GM12878 (cell line): ENCODE results near the gene PERM1. TPM values are rescaled to one million over a fixed set of nuclear protein-coding genes. Genes with fewer than 3 reads are reported as not detected.
A peak's percentile ranks its signal among the peaks of the same experiment; 100 is the strongest.

Source experiments
- ATAC-seq: fragments of 200-7000 bp; cut with Tn5 transposase; 3 replicates; pipeline ENCODE4 v1.9.1; 2020; ENCODE audit warnings: mild to moderate bottlenecking, moderate library complexity
- BruUV-seq: library from RNA; stranded (reverse); fragments of 400-500 nt; replicated peaks from 2 replicates; lab custom pipeline; 2021; lab: Mats Ljungman, UMichigan
- CTCF ChIA-PET: fragments of 300-600 bp; sonication (Branson Sonifier 250); formaldehyde crosslinking; extraction: SDS; loops from one replicate; lab custom pipeline; 2021; ENCODE audit warnings: inconsistent platforms; lab: Yijun Ruan, JAX
- POLR2A ChIA-PET: fragments of 350-600 bp; formaldehyde crosslinking; extraction: SDS; loops from one replicate; lab custom pipeline; 2021; ENCODE audit warnings: inconsistent platforms; lab: Charles Lee
- RAD21 ChIA-PET: fragments of 300-600 bp; sonication (Branson Sonifier 250); formaldehyde crosslinking; loops from one replicate; lab custom pipeline; 2023; ENCODE audit warnings: antibody characterized with exemption; ENCODE audit not compliant: unreplicated experiment; lab: Charles Lee
- SMC1A ChIA-PET: fragments of 300-600 bp; sonication (Branson Sonifier 250); formaldehyde crosslinking; loops from one replicate; lab custom pipeline; 2023; ENCODE audit not compliant: unreplicated experiment, uncharacterized antibody; lab: Charles Lee
- DNase-seq: peaks from one replicate; pipeline ENCODE4 v3.0.0-alpha.2; 2011; ENCODE audit warnings: low read depth, low spot score
- FAIRE-seq: peaks from 3 replicates; lab custom pipeline; 2011; peaks lifted over from hg19 to GRCh38; lab: Jason Lieb, UNC
- H2AFZ ChIP-seq: 2 replicates; pipeline ENCODE4 v1.6.0; 2011; ENCODE audit warnings: low read depth, low read length, control low read depth; ENCODE audit not compliant: control insufficient read depth
- H3K27ac ChIP-seq: 2 replicates; pipeline ENCODE4 v1.5.1; 2011; ENCODE audit warnings: control low read depth; ENCODE audit not compliant: control insufficient read depth, insufficient read depth
- H3K27me3 ChIP-seq, 2 experiments: replicated peaks in 1 of 2; 2 replicates each; pipeline versions ENCODE4 v1.6.0 to v1.6.1; 2011; ENCODE audit warnings: low read length in 1 of 2; ENCODE audit not compliant: control insufficient read depth in 2 of 2, insufficient read depth in 2 of 2
- H3K36me3 ChIP-seq, 2 experiments: 2 replicates each; pipeline ENCODE4 v1.5.1; 2011; ENCODE audit warnings: low read length in 1 of 2; ENCODE audit not compliant: control insufficient read depth in 2 of 2, insufficient read depth in 2 of 2
- H3K4me1 ChIP-seq: 2 replicates; pipeline ENCODE4 v1.6.1; 2011; ENCODE audit warnings: mild to moderate bottlenecking, low read length, moderate library complexity, mixed read lengths; ENCODE audit not compliant: control insufficient read depth, insufficient read depth
- H3K4me2 ChIP-seq: 2 replicates; pipeline ENCODE4 v1.6.0; 2011; ENCODE audit warnings: control low read depth; ENCODE audit not compliant: control insufficient read depth, insufficient read depth
- H3K4me3 ChIP-seq: fragments of 200-600 bp; sonication (generic); 2 replicates; pipeline ENCODE4 v1.5.1; 2016
- H3K79me2 ChIP-seq: 2 replicates; pipeline ENCODE4 v1.6.0; 2011; ENCODE audit warnings: low read length; ENCODE audit not compliant: control insufficient read depth, insufficient read depth
- H3K9ac ChIP-seq: 2 replicates; pipeline ENCODE4 v1.8.0; 2011; ENCODE audit warnings: low read length, control low read depth, mixed read lengths; ENCODE audit not compliant: control insufficient read depth, insufficient read depth
- H3K9me3 ChIP-seq: replicated peaks from 3 replicates; pipeline ENCODE4 v1.5.1; 2011; ENCODE audit warnings: mild to moderate bottlenecking, low read length; ENCODE audit not compliant: control insufficient read depth, insufficient read depth
- H4K20me1 ChIP-seq: 2 replicates; pipeline ENCODE4 v1.6.0; 2011; ENCODE audit not compliant: control insufficient read depth, insufficient read depth
- BACH1 ChIP-seq: fragments of 450-650 bp; IDR thresholded peaks from 2 replicates; pipeline ENCODE4 v1.6.1; 2017; ENCODE audit warnings: mild to moderate bottlenecking, borderline replicate concordance
- BHLHE40 ChIP-seq, 2 experiments: fragments of 450-650 bp in 1 of 2; IDR thresholded peaks; 2 replicates each; pipeline ENCODE4 v1.6.1; 2011 to 2017; ENCODE audit warnings: low read depth in 2 of 2, borderline replicate concordance in 1 of 2, improper control_type of control experiment in 1 of 2, low read length in 1 of 2, mild to moderate bottlenecking in 1 of 2
- BMI1 ChIP-seq: fragments of 450-650 bp; IDR thresholded peaks from 2 replicates; pipeline ENCODE4 v1.6.1; 2016; ENCODE audit warnings: mild to moderate bottlenecking, moderate library complexity, borderline replicate concordance
- DPF2 ChIP-seq: fragments of 450-650 bp; IDR thresholded peaks from 2 replicates; pipeline ENCODE4 v1.6.1; 2017; ENCODE audit warnings: mild to moderate bottlenecking
- GATAD2B ChIP-seq: fragments of 450-650 bp; conservative IDR thresholded peaks from 2 replicates; pipeline ENCODE4 v1.6.1; 2017; ENCODE audit warnings: low read depth, mild to moderate bottlenecking, moderate library complexity
- IKZF1 ChIP-seq: fragments of 450-650 bp; conservative IDR thresholded peaks from 2 replicates; pipeline ENCODE4 v1.6.1; 2017; ENCODE audit warnings: antibody characterized with exemption, mild to moderate bottlenecking
- LARP7 ChIP-seq: fragments of 450-650 bp; IDR thresholded peaks from 2 replicates; pipeline ENCODE4 v1.6.1; 2017; ENCODE audit warnings: mild to moderate bottlenecking
- NR2F1 ChIP-seq: fragments of 450-650 bp; conservative IDR thresholded peaks from 2 replicates; pipeline ENCODE4 v1.6.1; 2017; ENCODE audit warnings: mild to moderate bottlenecking
- RELA ChIP-seq: fragments of 450-650 bp; IDR thresholded peaks from 2 replicates; pipeline ENCODE4 v1.8.0; 2014; ENCODE audit warnings: borderline replicate concordance; ENCODE audit not compliant: partially characterized antibody
- SUZ12 ChIP-seq: fragments of 200-600 bp; sonication (generic); IDR thresholded peaks from one replicate; pipeline ENCODE4 v1.6.1; 2018; ENCODE audit warnings: antibody characterized with exemption, mild to moderate bottlenecking; ENCODE audit not compliant: unreplicated experiment
- TCF12 ChIP-seq: IDR thresholded peaks from 2 replicates; pipeline ENCODE4 v1.6.1; 2011; ENCODE audit warnings: low read depth, mild to moderate bottlenecking, low read length
- TCF3 ChIP-seq: IDR thresholded peaks from 2 replicates; pipeline ENCODE4 v1.6.1; 2012; ENCODE audit warnings: low read depth, mild to moderate bottlenecking, low read length, borderline replicate concordance; ENCODE audit not compliant: insufficient read depth
- ZNF217 ChIP-seq: fragments of 450-650 bp; IDR thresholded peaks from 2 replicates; pipeline ENCODE4 v1.6.1; 2017; ENCODE audit warnings: antibody characterized with exemption, mild to moderate bottlenecking
- ZSCAN29 ChIP-seq: fragments of 450-650 bp; IDR thresholded peaks from 2 replicates; pipeline ENCODE4 v1.6.1; 2017; ENCODE audit warnings: mild to moderate bottlenecking, moderate library complexity
- WGBS: methylation state at CpG from one replicate; pipeline ENCODE4 v1.1.6; 2016; ENCODE audit warnings: low lambda C conversion rate; ENCODE audit not compliant: insufficient replicate concordance, insufficient coverage; ENCODE audit errors: missing lambda C conversion rate; 5-methylcytosine and 5-hydroxymethylcytosine counted together
- in situ Hi-C: fragments of 300-500 bp; cut with MboI; formaldehyde crosslinking; loops from 9 replicates; pipeline ENCODE4 v1.14.3; 2018; ENCODE audit warnings: mixed read lengths
- intact Hi-C: fragments of 100-400 bp; cut with micrococcal nuclease; formaldehyde crosslinking; loops from one replicate; pipeline ENCODE4 v1.14.2; 2022; ENCODE audit not compliant: unreplicated experiment
- polyA plus RNA-seq, 11 experiments: library from polyadenylated mRNA; depleted of rRNA in 4 of 11; unstranded in 6 of 11; stranded (reverse) in 5 of 11; fragments of >200 nt; fragmentation: Nextera tagmentation in 4 of 11; fragmentation: Illumina TruSeq in 1 of 11; extraction: Ambion mirVana in 4 of 11; extraction: Trizol in 1 of 11; gene quantifications; 1 replicate in 1 of 11; 2 replicates in 10 of 11; pipeline versions ENCODE4 v1.2.1 to v1.2.3, GENCODE V29; 2011 to 2016; ENCODE audit warnings: inconsistent platforms in 2 of 11, missing spikeins in 2 of 11, low read depth in 1 of 11
- total RNA-seq, 4 experiments: library from RNA; depleted of rRNA in 3 of 4; stranded (reverse); fragments of >200 nt in 3 of 4; fragmentation: Illumina TruSeq in 1 of 4; extraction: Trizol in 1 of 4; gene quantifications; 2 replicates each; pipeline versions ENCODE4 v1.2.1 to v1.2.3, GENCODE V29; 2013 to 2021
- TF ChIP-seq, protein P1 (sequence below), 3 experiments: IDR thresholded peaks in 2 of 3; conservative IDR thresholded peaks in 1 of 3; 2 replicates each; pipeline ENCODE4 v1.5.1; 2011; ENCODE audit warnings: low read depth in 3 of 3, low read length in 3 of 3, mild to moderate bottlenecking in 3 of 3, control low read depth in 2 of 3, moderate library complexity in 2 of 3, inconsistent platforms in 1 of 3, mixed read lengths in 1 of 3; ENCODE audit not compliant: control insufficient read depth in 2 of 3, insufficient read depth in 1 of 3; ENCODE audit errors: extremely low read depth in 1 of 3
- TF ChIP-seq, protein P2 (sequence below): fragments of 450-650 bp; conservative IDR thresholded peaks from 2 replicates; pipeline ENCODE4 v1.6.1; 2017; ENCODE audit warnings: mild to moderate bottlenecking, moderate library complexity
- TF ChIP-seq, protein P3 (sequence below): IDR thresholded peaks from 2 replicates; pipeline ENCODE4 v1.6.1; 2011; ENCODE audit warnings: low read depth, mild to moderate bottlenecking, low read length, moderate library complexity, borderline replicate concordance; ENCODE audit errors: extremely low read depth

Gene PERM1
- total and polyA plus RNA-seq, 10 of the 15 experiments (the other 5 are each of a cell fraction or from before 2014, with no cell fraction given) = not detected

DNA sequence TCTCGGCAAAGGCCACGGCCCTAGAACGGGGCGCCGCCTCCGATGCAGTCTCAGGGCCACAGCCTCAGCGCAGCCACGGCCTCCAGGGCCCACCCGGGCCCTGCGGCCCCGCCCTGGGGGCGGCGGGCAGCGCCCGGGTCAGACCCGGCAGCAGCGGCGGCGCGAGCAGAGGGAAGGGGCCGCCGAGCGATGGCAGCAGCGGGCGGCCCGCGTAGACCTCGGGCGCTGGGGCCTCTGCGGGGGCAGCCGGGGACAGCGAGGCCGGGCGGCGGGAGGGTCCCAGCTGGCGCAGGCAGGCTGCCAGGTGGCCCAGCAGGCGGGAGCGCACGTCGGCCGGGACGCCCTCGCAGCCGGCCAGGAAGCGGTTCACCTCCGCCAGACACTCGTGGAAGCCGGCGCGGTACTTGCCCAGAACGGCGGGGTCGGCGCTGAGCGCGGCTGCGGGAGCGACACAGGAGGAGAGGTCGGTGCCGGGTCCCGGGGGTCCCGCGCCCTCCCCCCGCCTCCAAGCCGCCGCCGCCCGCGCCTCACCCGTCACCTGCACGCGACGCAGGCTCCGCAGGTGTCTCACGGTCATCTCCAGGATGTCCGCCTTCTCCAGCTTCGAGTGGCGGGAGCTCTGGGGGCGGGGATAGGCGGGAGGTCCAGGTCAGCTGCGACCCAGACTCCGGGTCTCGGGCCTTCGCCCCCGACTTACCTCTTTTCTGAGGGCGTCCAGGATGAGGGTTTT, 17.3 kb upstream of the PERM1 start:
- WGBS = 2% methylated on average over 69 of the region's 86 CpGs
- Histone ChIP-seq H3K4me1 (peaks cover 15% of the 10 kb centered on the region), H2AFZ (no peak overlapping the region), H3K79me2 (no peaks in the 10 kb centered on the region), H4K20me1 (no peaks in the 10 kb centered on the region), H3K4me3 (peak overlapping the region; percentile 16; the same call in 1 of the 2 replicates), H3K9me3 (no peaks in the 10 kb centered on the region), H3K27me3 (peaks cover 0 to 17% of the 10 kb centered on the region in 2 experiments; a peak in 2 of 4 replicates), H3K4me2 (peak overlapping the region; percentile 96), H3K36me3 (no peaks in the 10 kb centered on the region), H3K9ac (no peak overlapping the region; the same call in 1 of the 2 replicates), H3K27ac (no peak overlapping the region)
- in situ Hi-C loops = no loop called here
- DNase-seq (no peak), ATAC-seq (peak; percentile 11), FAIRE-seq (no peak)
- BruUV-seq = TSS peak; percentile 74
- intact Hi-C loops = no loop called here
- ChIA-PET CTCF (interaction anchor here (1.1 kb wide), 1 partner anchor 15 kb away, joined by 3 read pairs; no protein-coding TSS in a partner anchor), RAD21 (interaction anchor here (0.6 to 1.0 kb wide), 3 partner anchors 15 to 778 kb away, joined by 3 to 4 read pairs (median 3); no protein-coding TSS in a partner anchor), POLR2A (no interaction called here), SMC1A (interaction anchor here (1.3 to 1.6 kb wide), 2 partner anchors 14 to 15 kb away, joined by 3 read pairs; partner anchors contain the start of gene ISG15)
- TF ChIP-seq, protein P1, sequence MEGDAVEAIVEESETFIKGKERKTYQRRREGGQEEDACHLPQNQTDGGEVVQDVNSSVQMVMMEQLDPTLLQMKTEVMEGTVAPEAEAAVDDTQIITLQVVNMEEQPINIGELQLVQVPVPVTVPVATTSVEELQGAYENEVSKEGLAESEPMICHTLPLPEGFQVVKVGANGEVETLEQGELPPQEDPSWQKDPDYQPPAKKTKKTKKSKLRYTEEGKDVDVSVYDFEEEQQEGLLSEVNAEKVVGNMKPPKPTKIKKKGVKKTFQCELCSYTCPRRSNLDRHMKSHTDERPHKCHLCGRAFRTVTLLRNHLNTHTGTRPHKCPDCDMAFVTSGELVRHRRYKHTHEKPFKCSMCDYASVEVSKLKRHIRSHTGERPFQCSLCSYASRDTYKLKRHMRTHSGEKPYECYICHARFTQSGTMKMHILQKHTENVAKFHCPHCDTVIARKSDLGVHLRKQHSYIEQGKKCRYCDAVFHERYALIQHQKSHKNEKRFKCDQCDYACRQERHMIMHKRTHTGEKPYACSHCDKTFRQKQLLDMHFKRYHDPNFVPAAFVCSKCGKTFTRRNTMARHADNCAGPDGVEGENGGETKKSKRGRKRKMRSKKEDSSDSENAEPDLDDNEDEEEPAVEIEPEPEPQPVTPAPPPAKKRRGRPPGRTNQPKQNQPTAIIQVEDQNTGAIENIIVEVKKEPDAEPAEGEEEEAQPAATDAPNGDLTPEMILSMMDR (IDR thresholded peaks at IDR 0.05 in 2 of 3, conservative IDR thresholded peaks at IDR 0.05 in 1 of 3; ENCODE audit: control insufficient read depth in 2 of 3, extremely low read depth in 1 of 3, insufficient read depth in 1 of 3, low read depth in 3 of 3, low read length in 3 of 3) = 0 out of 6 replicates have a peak, but pooled peaks of 1 of the 3 experiments have one; percentile 5
- peak; percentile 94 for TF ChIP-seq ZSCAN29
- TF ChIP-seq IKZF1 = peak; percentile 62
- 0 out of 2 replicates have a peak, but pooled peaks have one; percentile 60 for TF ChIP-seq TCF3
- peak; percentile 59; the same call in 1 of the 2 replicates for TF ChIP-seq DPF2
- peak; percentile 78; the same call in 1 of the 2 replicates for TF ChIP-seq BACH1
- TF ChIP-seq NR2F1 = peak; percentile 50
- no peak for TF ChIP-seq RELA
- TF ChIP-seq BHLHE40 (IDR thresholded peaks at IDR 0.05; ENCODE audit: borderline replicate concordance in 1 of 2, low read depth in 2 of 2, low read length in 1 of 2) = peak in 1 of 2 experiments; percentile 67; a peak in 1 of 4 replicates
- TF ChIP-seq, protein P2, sequence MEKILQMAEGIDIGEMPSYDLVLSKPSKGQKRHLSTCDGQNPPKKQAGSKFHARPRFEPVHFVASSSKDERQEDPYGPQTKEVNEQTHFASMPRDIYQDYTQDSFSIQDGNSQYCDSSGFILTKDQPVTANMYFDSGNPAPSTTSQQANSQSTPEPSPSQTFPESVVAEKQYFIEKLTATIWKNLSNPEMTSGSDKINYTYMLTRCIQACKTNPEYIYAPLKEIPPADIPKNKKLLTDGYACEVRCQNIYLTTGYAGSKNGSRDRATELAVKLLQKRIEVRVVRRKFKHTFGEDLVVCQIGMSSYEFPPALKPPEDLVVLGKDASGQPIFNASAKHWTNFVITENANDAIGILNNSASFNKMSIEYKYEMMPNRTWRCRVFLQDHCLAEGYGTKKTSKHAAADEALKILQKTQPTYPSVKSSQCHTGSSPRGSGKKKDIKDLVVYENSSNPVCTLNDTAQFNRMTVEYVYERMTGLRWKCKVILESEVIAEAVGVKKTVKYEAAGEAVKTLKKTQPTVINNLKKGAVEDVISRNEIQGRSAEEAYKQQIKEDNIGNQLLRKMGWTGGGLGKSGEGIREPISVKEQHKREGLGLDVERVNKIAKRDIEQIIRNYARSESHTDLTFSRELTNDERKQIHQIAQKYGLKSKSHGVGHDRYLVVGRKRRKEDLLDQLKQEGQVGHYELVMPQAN = 0 out of 2 replicates have a peak, but pooled peaks have one; percentile 44
- TF ChIP-seq GATAD2B = peak; percentile 88
- peak; percentile 41 for TF ChIP-seq SUZ12
- TF ChIP-seq, protein P3, sequence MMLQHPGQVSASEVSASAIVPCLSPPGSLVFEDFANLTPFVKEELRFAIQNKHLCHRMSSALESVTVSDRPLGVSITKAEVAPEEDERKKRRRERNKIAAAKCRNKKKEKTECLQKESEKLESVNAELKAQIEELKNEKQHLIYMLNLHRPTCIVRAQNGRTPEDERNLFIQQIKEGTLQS = no peak
- TF ChIP-seq LARP7 = peak; percentile 70; the same call in 1 of the 2 replicates
- 0 out of 2 replicates have a peak, but pooled peaks have one; percentile 4 for TF ChIP-seq TCF12
- TF ChIP-seq BMI1 = no peak
- no peak for TF ChIP-seq ZNF217
